Type B pancreatic cell (in vitro differentiated cells): ENCODE results near the gene CLCA1. TPM values are rescaled to one million over a fixed set of nuclear protein-coding genes. Genes with fewer than 3 reads are reported as not detected.

Experiments
- DNase-seq: peaks from one replicate; pipeline ENCODE4 v3.0.0; 2021; ENCODE audit warnings: mixed read lengths; ENCODE audit not compliant: unreplicated experiment; ENCODE audit errors: extremely low spot score
- H3K27ac Mint-ChIP-seq: 2 replicates; pipeline ENCODE4 v1.8.0; 2021; ENCODE audit warnings: mild to moderate bottlenecking, mixed read lengths
- H3K27me3 Mint-ChIP-seq: 2 replicates; pipeline ENCODE4 v1.8.0; 2021; ENCODE audit warnings: mixed read lengths
- H3K36me3 Mint-ChIP-seq: 2 replicates; pipeline ENCODE4 v1.8.0; 2021; ENCODE audit warnings: mixed read lengths
- H3K4me1 Mint-ChIP-seq: one replicate; pipeline ENCODE4 v1.8.0; 2021; ENCODE audit warnings: mixed read lengths; ENCODE audit not compliant: unreplicated experiment
- H3K4me3 Mint-ChIP-seq: 2 replicates; pipeline ENCODE4 v1.8.0; 2021; ENCODE audit warnings: mild to moderate bottlenecking, mixed read lengths
- H3K9me3 Mint-ChIP-seq: 2 replicates; pipeline ENCODE4 v1.8.0; 2021; ENCODE audit warnings: mixed read lengths
- CTCF ChIP-seq: fragments of 200-600 bp; sonication (generic); conservative IDR thresholded peaks from 2 replicates; pipeline ENCODE4 v1.5.0; 2021; ENCODE audit warnings: antibody characterized with exemption, mild to moderate bottlenecking
- total RNA-seq: library from RNA; stranded (reverse); gene quantifications from 2 replicates; pipeline ENCODE4 v1.2.1, GENCODE V29; 2021; ENCODE audit warnings: low replicate concordance

CLCA1 gene
- total RNA-seq, 1 donor from 2014 or later: 10.1 TPM

GRCh38 chr1:86515597-86515996, 46.9 kb downstream of the CLCA1 start:
- no peak for DNase-seq
- TF ChIP-seq CTCF: peak; percentile 55
- H3K9me3 Mint-ChIP-seq: no peaks in the 10 kb centered on the region

GRCh38 chr1:86516335-86516734, 47.6 kb downstream of the CLCA1 start:
- Mint-ChIP-seq H3K4me3 (no peak overlapping the region), H3K36me3 (no peaks in the 10 kb centered on the region), H3K27me3 (no peaks in the 10 kb centered on the region), H3K9me3 (no peaks in the 10 kb centered on the region), H3K27ac (no peak overlapping the region), H3K4me1 (no peaks in the 10 kb centered on the region)
- DNase-seq: no peak
- no peak for TF ChIP-seq CTCF

More at GRCh38 chr1:86515597-86515996, 46.9 kb downstream of the CLCA1 start:
- Mint-ChIP-seq H3K4me3 (no peak overlapping the region), H3K27me3 (no peaks in the 10 kb centered on the region), H3K36me3 (no peaks in the 10 kb centered on the region), H3K27ac (no peak overlapping the region), H3K4me1 (no peaks in the 10 kb centered on the region)

GRCh38 chr1:86517336-86517735, 48.6 kb downstream of the CLCA1 start:
- Mint-ChIP-seq H3K4me1 (no peaks in the 10 kb centered on the region), H3K4me3 (no peak overlapping the region), H3K36me3 (no peaks in the 10 kb centered on the region), H3K27ac (peak overlapping the region; percentile 83), H3K27me3 (no peaks in the 10 kb centered on the region), H3K9me3 (no peaks in the 10 kb centered on the region)
- TF ChIP-seq CTCF: no peak
- no peak for DNase-seq

- Mint-ChIP-seq H3K27me3 (no peaks in the 10 kb centered on the region), H3K9me3 (no peaks in the 10 kb centered on the region), H3K36me3 (no peaks in the 10 kb centered on the region), H3K4me3 (no peak overlapping the region), H3K27ac (no peak overlapping the region), H3K4me1 (no peaks in the 10 kb centered on the region)
- TF ChIP-seq CTCF: no peak
- DNase-seq: no peak
These were observed 52.2 kb downstream of the CLCA1 start for GRCh38 chr1:86520789-86521521.

GRCh38 chr1:86521522-86521891, 52.8 kb downstream of the CLCA1 start:
- Mint-ChIP-seq H3K4me3 (no peak overlapping the region), H3K9me3 (no peaks in the 10 kb centered on the region), H3K36me3 (no peaks in the 10 kb centered on the region), H3K27ac (no peak overlapping the region), H3K4me1 (no peaks in the 10 kb centered on the region), H3K27me3 (no peaks in the 10 kb centered on the region)
- no peak for DNase-seq
- TF ChIP-seq CTCF: no peak
